ENCODE results near the gene QDPR.

The QDPR gene

GRCh38 chr4:17535242-17535641, 23.4 kb upstream of the QDPR start:
- Histone ChIP-seq H3K4me3 (replicated peaks; ENCODE audit: low read depth, low read length) (no peak overlapping the region), H3K36me3 (ENCODE audit: control insufficient read depth, insufficient read depth, low read length) (no peaks in the 10 kb centered on the region), H3K27me3 (replicated peaks; ENCODE audit: control insufficient read depth, insufficient read depth, low read length) (no peaks in the 10 kb centered on the region)
- DNase-seq (ENCODE audit: extremely low read depth, insufficient read length), result peak; percentile 24
- TF ChIP-seq CTCF (IDR thresholded peaks at IDR 0.05; ENCODE audit: insufficient read depth, low read length, poor library complexity, severe bottlenecking), result no peak

GRCh38 chr4:17534705-17535104, 22.8 kb upstream of the QDPR start:
- DNase-seq (ENCODE audit: extremely low read depth, insufficient read length), result no peak
- no peaks in the 10 kb centered on the region for H3K36me3 ChIP-seq (ENCODE audit: control insufficient read depth, insufficient read depth, low read length)

GRCh38 chr4:17531538-17532285, 19.8 kb upstream of the QDPR start:
- TF ChIP-seq CTCF (IDR thresholded peaks at IDR 0.05; ENCODE audit: insufficient read depth, low read length, poor library complexity, severe bottlenecking), result no peak
- DNase-seq (ENCODE audit: extremely low read depth, insufficient read length), result no peak
- Histone ChIP-seq H3K27me3 (replicated peaks; ENCODE audit: control insufficient read depth, insufficient read depth, low read length) (no peaks in the 10 kb centered on the region), H3K36me3 (ENCODE audit: control insufficient read depth, insufficient read depth, low read length) (no peaks in the 10 kb centered on the region), H3K4me3 (replicated peaks; ENCODE audit: low read depth, low read length) (no peak overlapping the region)

More at GRCh38 chr4:17534705-17535104, 22.8 kb upstream of the QDPR start:
- Histone ChIP-seq H3K27me3 (replicated peaks; ENCODE audit: control insufficient read depth, insufficient read depth, low read length) (no peaks in the 10 kb centered on the region), H3K4me3 (replicated peaks; ENCODE audit: low read depth, low read length) (no peak overlapping the region)
- no peak for TF ChIP-seq CTCF (IDR thresholded peaks at IDR 0.05; ENCODE audit: insufficient read depth, low read length, poor library complexity, severe bottlenecking)

- Histone ChIP-seq H3K36me3 (ENCODE audit: control insufficient read depth, insufficient read depth, low read length) (no peaks in the 10 kb centered on the region), H3K27me3 (replicated peaks; ENCODE audit: control insufficient read depth, insufficient read depth, low read length) (no peaks in the 10 kb centered on the region), H3K4me3 (replicated peaks; ENCODE audit: low read depth, low read length) (no peak overlapping the region)
- TF ChIP-seq CTCF (IDR thresholded peaks at IDR 0.05; ENCODE audit: insufficient read depth, low read length, poor library complexity, severe bottlenecking), result no peak
- no peak for DNase-seq (ENCODE audit: extremely low read depth, insufficient read length)
Measured at GRCh38 chr4:17528551-17529165, 16.8 kb upstream of the QDPR start.

GRCh38 chr4:17526695-17527477, 15.0 kb upstream of the QDPR start:
- H3K36me3 ChIP-seq (ENCODE audit: control insufficient read depth, insufficient read depth, low read length), result no peaks in the 10 kb centered on the region
- no peak for TF ChIP-seq CTCF (IDR thresholded peaks at IDR 0.05; ENCODE audit: insufficient read depth, low read length, poor library complexity, severe bottlenecking)
- no peak for DNase-seq (ENCODE audit: extremely low read depth, insufficient read length)
- no peaks in the 10 kb centered on the region for H3K27me3 ChIP-seq (replicated peaks; ENCODE audit: control insufficient read depth, insufficient read depth, low read length)
- H3K4me3 ChIP-seq (replicated peaks; ENCODE audit: low read depth, low read length), result no peak overlapping the region

Measured in GM06990 (cell line).